ENCODE results near the gene SLC22A5.

Gene SLC22A5

GRCh38 chr5:132364319-132364718 lies 5.2 kb upstream of the SLC22A5 start:
- no peak overlapping the region for H3K4me3 ChIP-seq (ENCODE audit: control insufficient read depth, low read depth, low read length)
- no peak for TF ChIP-seq CTCF (IDR thresholded peaks at IDR 0.05; ENCODE audit: control insufficient read depth, insufficient read depth, low read depth, low read length, missing control alignments)
- peak; percentile 86 for DNase-seq (ENCODE audit: low read depth)

GRCh38 chr5:132365213-132365612 lies 4.3 kb upstream of the SLC22A5 start:
- H3K4me3 ChIP-seq (ENCODE audit: control insufficient read depth, low read depth, low read length), result no peak overlapping the region
- DNase-seq (ENCODE audit: low read depth), result no peak
- TF ChIP-seq CTCF (IDR thresholded peaks at IDR 0.05; ENCODE audit: control insufficient read depth, insufficient read depth, low read depth, low read length, missing control alignments), result no peak

GRCh38 chr5:132368186-132368585 lies 1.3 kb upstream of the SLC22A5 start:
- H3K4me3 ChIP-seq (ENCODE audit: control insufficient read depth, low read depth, low read length), result no peak overlapping the region
- TF ChIP-seq CTCF (IDR thresholded peaks at IDR 0.05; ENCODE audit: control insufficient read depth, insufficient read depth, low read depth, low read length, missing control alignments), result no peak
- no peak for DNase-seq (ENCODE audit: low read depth)

GRCh38 chr5:132369007-132369473 lies 470 bp upstream of the SLC22A5 start:
- DNase-seq (ENCODE audit: low read depth), result no peak
- H3K4me3 ChIP-seq (ENCODE audit: control insufficient read depth, low read depth, low read length), result peak overlapping the region; percentile 64
- TF ChIP-seq CTCF (IDR thresholded peaks at IDR 0.05; ENCODE audit: control insufficient read depth, insufficient read depth, low read depth, low read length, missing control alignments), result no peak

- DNase-seq (ENCODE audit: low read depth), result no peak
- no peak for TF ChIP-seq CTCF (IDR thresholded peaks at IDR 0.05; ENCODE audit: control insufficient read depth, insufficient read depth, low read depth, low read length, missing control alignments)
- H3K4me3 ChIP-seq (ENCODE audit: control insufficient read depth, low read depth, low read length), result peak overlapping the region; percentile 64
Measured at GRCh38 chr5:132370181-132370970, 866 bp downstream of the SLC22A5 start.

- no peak for TF ChIP-seq CTCF (IDR thresholded peaks at IDR 0.05; ENCODE audit: control insufficient read depth, insufficient read depth, low read depth, low read length, missing control alignments)
- DNase-seq (ENCODE audit: low read depth), result no peak
- no peak overlapping the region for H3K4me3 ChIP-seq (ENCODE audit: control insufficient read depth, low read depth, low read length)
Measured at GRCh38 chr5:132370971-132371602, 1.6 kb downstream of the SLC22A5 start.
